ENCODE measurements around the gene OGFOD3.
"Not testable (repeated sequence)": the region's sequence is repeated elsewhere in the genome, so short reads cannot be mapped to it uniquely, and the experiment has no call there.

OGFOD3 gene

DNA sequence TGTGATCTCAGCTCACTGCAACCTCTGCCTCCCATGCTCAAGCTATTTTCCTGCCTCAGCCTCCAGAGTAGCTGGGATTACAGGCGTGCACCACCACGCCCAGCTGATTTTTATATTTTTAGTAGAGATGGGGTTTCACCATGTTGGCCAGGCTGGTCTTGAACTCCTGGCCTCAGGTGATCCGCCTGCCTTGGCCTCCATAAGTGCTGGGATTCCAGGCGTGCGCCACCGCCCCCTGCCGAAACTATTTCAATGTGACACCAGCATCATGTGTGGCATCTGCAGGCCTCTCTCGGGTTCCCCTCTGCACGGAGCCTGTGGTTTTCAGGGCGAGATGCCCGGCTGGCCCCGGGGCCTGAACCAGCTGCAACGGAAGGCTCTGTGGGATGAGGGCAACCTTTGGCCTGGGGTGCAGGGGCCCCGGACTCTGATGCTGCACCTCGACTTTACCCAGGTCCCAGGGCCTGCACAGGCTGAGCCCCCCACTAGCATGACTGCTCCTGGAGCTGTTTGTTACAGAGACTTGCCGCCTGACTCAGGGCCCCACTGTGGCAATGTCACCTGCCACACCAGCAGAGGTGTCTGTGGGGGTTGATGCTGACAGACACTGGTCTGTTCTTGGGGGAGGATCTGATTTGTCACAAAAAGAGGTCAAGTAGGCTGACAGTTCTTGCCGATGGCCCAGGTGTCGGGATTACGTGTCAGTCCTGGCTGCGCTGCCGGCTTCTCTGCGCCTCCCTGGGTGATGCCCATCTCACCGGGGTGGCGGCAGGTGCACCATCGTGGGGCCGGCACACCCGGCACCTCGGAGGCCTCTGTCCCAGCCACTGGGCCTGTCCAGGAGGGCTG is 68.0 kb downstream of the OGFOD3 start:
- no peak for DNase-seq

DNA sequence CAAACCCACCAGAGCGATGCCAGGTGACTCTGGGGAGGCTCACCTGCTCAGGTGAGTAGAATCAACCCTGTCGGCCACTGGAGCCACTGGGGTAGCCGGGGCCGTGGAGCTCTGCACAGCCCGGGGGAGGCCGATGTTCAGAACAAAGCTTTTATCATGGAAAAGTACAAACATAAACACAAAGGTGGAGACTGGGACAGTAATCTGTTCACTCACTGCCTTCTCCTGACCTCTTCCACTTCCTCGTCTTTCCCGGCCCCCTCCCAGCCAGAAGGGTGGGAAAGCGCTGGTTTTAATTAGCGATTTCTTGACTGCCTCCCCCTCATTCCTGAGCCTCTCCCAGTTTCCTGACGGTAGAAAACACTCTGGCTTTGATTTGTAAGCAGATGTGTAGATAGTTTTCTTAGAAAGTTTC is 69.1 kb downstream of the OGFOD3 start:
- no peak for DNase-seq

- DNase-seq = no peak
Measured at GRCh38 chr17:82348866-82349265, 69.5 kb downstream of the OGFOD3 start.

DNA sequence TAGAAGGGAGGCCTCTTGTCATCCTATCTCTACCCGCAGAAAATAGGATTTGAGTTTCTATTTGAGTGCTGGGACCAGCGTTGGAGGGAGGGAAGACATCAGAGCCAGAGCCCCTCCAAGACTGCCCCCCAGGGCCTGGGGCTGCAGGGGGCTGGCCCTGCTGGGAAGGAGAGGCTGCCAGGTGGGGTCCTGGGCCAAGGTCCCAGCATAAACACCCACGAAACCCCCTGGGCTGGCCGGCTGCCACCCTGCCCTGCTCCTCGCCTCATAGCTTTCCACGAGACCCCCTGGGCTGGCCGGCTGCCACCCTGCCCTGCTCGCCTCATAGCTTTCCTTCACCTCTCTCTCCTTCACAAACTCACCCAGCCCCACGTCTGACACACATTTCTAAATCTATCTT is 70.0 kb downstream of the OGFOD3 start:
- no peak for DNase-seq

DNA sequence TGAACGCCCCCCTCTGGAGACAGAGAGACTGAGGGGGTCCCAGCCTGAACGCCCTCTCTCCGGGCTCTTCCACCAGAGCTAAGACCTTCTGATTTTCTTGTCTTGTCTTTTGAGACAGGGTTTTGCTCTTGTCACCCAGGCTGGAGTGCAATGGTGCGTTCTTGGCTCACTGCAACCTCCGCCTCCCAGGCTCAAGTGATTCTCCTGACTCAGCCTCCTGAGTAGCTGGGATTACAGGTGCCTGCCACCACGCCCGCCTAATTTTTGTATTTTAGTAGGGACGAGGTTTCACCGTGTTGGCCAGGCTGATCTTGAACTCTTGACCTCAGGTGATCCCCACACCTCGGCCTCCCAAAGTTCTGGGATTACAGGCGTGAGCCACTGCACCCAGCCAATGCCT is 70.4 kb downstream of the OGFOD3 start:
- not testable (repeated sequence) for DNase-seq

DNA sequence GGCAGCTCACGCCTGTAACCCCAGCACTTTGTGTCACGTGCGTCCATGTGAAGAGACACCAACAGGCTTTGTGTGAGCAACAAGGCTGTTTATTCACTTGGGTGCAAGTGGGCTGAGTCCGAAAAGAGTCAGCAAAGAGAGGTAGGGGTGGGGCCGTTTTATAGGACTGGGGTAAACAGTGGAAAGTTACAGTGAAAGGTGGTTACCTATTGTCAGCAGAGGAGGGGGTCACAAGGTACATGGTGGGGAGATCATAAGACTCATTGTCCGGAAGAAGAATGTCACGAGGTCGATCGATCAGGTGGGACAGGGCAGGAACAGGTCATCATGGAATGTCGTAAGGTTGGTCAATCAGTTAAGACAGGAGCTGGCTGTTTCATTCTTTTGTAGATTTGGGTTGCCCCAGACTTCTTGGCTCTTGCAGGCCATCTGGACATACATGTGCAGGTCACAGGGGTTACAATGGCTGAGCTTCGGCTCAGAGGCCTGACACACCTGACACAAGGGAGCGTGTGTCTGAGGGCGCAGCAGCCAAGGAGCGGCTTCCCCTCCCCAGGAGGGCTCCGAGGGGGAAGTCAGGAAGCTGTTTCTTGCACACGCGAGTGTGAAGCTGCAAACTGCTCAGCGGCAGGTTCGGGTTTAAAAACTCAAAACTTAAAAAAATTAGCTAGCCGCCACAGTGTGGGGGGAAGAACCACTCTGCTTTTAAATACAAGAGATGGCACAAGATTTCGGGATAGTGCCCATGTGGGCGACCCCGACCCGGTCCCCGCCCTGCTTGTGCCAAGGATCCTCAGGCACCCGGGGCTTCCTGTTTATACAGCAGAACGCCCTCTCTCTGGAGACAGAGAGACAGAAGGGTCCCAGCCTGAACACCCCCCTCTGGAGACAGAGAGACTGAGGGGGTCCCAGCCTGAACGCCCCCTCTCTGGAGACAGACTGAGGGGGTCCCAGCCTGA is 71.8 kb downstream of the OGFOD3 start:
- DNase-seq = no peak

GRCh38 chr17:82345151-82345976 is 73.0 kb downstream of the OGFOD3 start:
- no peak for DNase-seq

DNA sequence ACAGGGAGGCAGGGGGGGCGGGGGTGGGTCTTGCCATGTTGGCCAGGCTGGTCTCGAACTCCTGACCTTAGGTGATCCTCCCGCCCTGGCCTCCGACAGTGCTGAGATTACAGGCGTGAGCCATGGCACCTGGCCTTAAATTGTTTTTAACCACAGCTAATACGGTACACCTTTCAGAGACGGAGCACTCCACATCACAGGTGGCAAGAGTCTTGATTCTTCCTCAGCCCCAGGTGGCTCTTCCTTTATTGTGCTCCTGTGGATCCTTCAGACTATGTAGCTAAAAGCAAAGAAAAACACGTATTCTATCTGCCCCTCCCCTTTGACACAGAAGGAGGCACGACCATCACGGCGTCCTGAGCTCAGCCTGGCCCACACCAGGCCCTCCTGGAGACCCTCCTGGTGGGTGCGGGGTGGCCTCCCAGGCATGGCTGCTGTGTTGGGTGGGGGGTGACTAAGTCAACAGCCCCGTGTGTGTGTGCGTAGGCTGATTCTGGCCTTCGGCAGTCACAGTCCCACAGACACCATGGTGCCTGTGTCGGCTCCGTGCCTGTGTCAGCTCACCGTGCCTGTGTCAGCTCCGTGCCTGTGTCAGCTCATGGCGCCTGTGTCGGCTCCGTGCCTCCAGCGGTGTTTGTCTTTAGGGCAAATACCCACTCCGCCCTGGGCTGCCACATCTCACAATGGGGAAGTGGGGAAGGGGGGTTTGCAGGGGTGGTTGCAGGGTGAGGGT is 74.0 kb downstream of the OGFOD3 start:
- DNase-seq = no peak

- DNase-seq = no peak
Measured at GRCh38 chr17:82343560-82343959, 74.8 kb downstream of the OGFOD3 start.

DNA sequence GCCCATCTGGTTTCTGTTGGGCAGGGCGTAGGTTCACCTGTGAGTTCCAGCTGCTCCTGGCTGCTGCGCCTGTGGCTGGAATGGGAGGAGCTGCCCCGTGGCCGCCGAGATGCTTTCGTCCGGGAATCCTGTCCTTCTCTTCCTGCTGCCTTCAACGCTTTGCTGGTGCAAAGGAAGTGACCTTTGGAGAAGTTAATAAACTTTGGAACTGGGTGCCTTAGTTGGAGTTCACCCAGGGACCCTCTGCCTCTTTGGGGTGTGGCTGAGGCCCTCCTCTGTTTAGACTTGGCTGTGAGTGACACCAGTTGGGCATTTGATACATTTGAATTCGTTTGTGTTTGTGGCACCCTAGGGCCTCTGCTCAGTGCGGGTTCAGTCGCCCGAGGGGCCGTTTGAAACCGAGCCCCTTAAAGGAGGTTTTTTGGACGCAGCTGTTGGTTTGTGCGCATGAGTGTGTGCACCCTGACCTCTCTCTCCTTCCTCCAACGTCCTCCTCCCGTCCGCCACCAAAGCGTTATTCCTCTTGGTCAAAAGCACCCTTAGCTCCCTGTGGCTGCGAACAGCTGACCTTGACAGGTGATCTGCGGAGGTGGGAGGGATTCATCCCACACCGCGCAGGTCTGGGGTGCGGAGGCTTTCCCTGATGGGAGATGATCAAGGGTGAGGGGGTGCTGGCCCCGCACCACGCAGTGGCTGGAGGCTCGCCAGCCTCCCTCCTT is 75.9 kb downstream of the OGFOD3 start:
- DNase-seq = no peak

GRCh38 chr17:82339634-82340580 is 78.5 kb downstream of the OGFOD3 start:
- DNase-seq = no peak
